ENCODE results near the gene EPB41L2.

Gene EPB41L2

GRCh38 chr6:130903602-130904001 lies 159.4 kb downstream of the EPB41L2 start:
- Histone ChIP-seq H3K4me2 (ENCODE audit: low read length) (no peak overlapping the region), H3K4me1 (no peaks in the 10 kb centered on the region), H3K27me3 (ENCODE audit: control insufficient read depth, insufficient read depth, low read length) (no peaks in the 10 kb centered on the region), H3K27ac (no peak overlapping the region), H3K36me3 (ENCODE audit: control insufficient read depth, insufficient read depth, low read length) (no peaks in the 10 kb centered on the region), H3K9me3 (ENCODE audit: control insufficient read depth, low read length) (no peaks in the 10 kb centered on the region), H3K79me2 (no peaks in the 10 kb centered on the region), H2AFZ (no peak overlapping the region), H3K4me3 (ENCODE audit: low read depth, low read length) (no peak overlapping the region), H3K9ac (no peak overlapping the region)
- TF ChIP-seq CTCF (IDR thresholded peaks at IDR 0.05) = no peak

GRCh38 chr6:130903007-130903406 lies 160.0 kb downstream of the EPB41L2 start:
- Histone ChIP-seq H3K9me3 (ENCODE audit: control insufficient read depth, low read length) (no peaks in the 10 kb centered on the region), H3K27ac (no peak overlapping the region), H2AFZ (no peak overlapping the region), H3K4me2 (ENCODE audit: low read length) (no peak overlapping the region), H3K9ac (no peak overlapping the region), H3K4me3 (ENCODE audit: low read depth, low read length) (no peak overlapping the region), H3K36me3 (ENCODE audit: control insufficient read depth, insufficient read depth, low read length) (no peaks in the 10 kb centered on the region), H3K4me1 (no peaks in the 10 kb centered on the region), H3K27me3 (ENCODE audit: control insufficient read depth, insufficient read depth, low read length) (no peaks in the 10 kb centered on the region), H3K79me2 (no peaks in the 10 kb centered on the region)
- no peak for TF ChIP-seq CTCF (IDR thresholded peaks at IDR 0.05)

- no peaks in the 10 kb centered on the region for H3K79me2 ChIP-seq
- no peaks in the 10 kb centered on the region for H3K36me3 ChIP-seq (ENCODE audit: control insufficient read depth, insufficient read depth, low read length)
- no peak overlapping the region for H3K27ac ChIP-seq
- no peak overlapping the region for H3K4me2 ChIP-seq (ENCODE audit: low read length)
- no peak overlapping the region for H3K9ac ChIP-seq
- no peaks in the 10 kb centered on the region for H3K27me3 ChIP-seq (ENCODE audit: control insufficient read depth, insufficient read depth, low read length)
- no peak for TF ChIP-seq CTCF (IDR thresholded peaks at IDR 0.05)
- no peak overlapping the region for H3K4me3 ChIP-seq (ENCODE audit: low read depth, low read length)
- H3K4me1 ChIP-seq = no peaks in the 10 kb centered on the region
- no peaks in the 10 kb centered on the region for H3K9me3 ChIP-seq (ENCODE audit: control insufficient read depth, low read length)
- no peak overlapping the region for H2AFZ ChIP-seq
Observed at GRCh38 chr6:130900913-130901312, 162.1 kb downstream of the EPB41L2 start.

GRCh38 chr6:130896249-130896648 lies 166.8 kb downstream of the EPB41L2 start:
- Histone ChIP-seq H3K4me1 (no peaks in the 10 kb centered on the region), H3K4me2 (ENCODE audit: low read length) (no peak overlapping the region), H3K27me3 (ENCODE audit: control insufficient read depth, insufficient read depth, low read length) (no peaks in the 10 kb centered on the region), H3K27ac (no peak overlapping the region), H3K4me3 (ENCODE audit: low read depth, low read length) (no peak overlapping the region), H3K36me3 (ENCODE audit: control insufficient read depth, insufficient read depth, low read length) (no peaks in the 10 kb centered on the region), H3K9ac (no peak overlapping the region), H3K79me2 (no peaks in the 10 kb centered on the region), H3K9me3 (ENCODE audit: control insufficient read depth, low read length) (no peaks in the 10 kb centered on the region), H2AFZ (no peak overlapping the region)
- TF ChIP-seq CTCF (IDR thresholded peaks at IDR 0.05) = no peak

GRCh38 chr6:130895516-130895915 lies 167.5 kb downstream of the EPB41L2 start:
- Histone ChIP-seq H2AFZ (no peak overlapping the region), H3K36me3 (ENCODE audit: control insufficient read depth, insufficient read depth, low read length) (no peaks in the 10 kb centered on the region), H3K4me1 (no peaks in the 10 kb centered on the region), H3K79me2 (no peaks in the 10 kb centered on the region), H3K9ac (no peak overlapping the region), H3K27me3 (ENCODE audit: control insufficient read depth, insufficient read depth, low read length) (no peaks in the 10 kb centered on the region), H3K27ac (no peak overlapping the region), H3K4me3 (ENCODE audit: low read depth, low read length) (no peak overlapping the region), H3K4me2 (ENCODE audit: low read length) (no peak overlapping the region), H3K9me3 (ENCODE audit: control insufficient read depth, low read length) (no peaks in the 10 kb centered on the region)
- TF ChIP-seq CTCF (IDR thresholded peaks at IDR 0.05) = no peak
